H1 (cell line): ENCODE measurements around the gene ZNF451. TPM values are rescaled to one million over a fixed set of nuclear protein-coding genes. Genes with fewer than 3 reads are reported as not detected.

ENCODE experiments used
- ATF3 ChIP-seq: IDR thresholded peaks from 2 replicates; pipeline ENCODE4 v1.6.1; 2011; ENCODE audit warnings: low read depth, mild to moderate bottlenecking, low read length; ENCODE audit not compliant: insufficient read depth
- BACH1 ChIP-seq: IDR thresholded peaks from 2 replicates; pipeline ENCODE4 v1.6.1; 2012; ENCODE audit warnings: low read length, improper control_type of control experiment
- BCL11A ChIP-seq, 2 experiments: IDR thresholded peaks; one replicate each; pipeline ENCODE4 v1.6.1; 2011; ENCODE audit warnings: low read depth in 2 of 2, low read length in 2 of 2, mild to moderate bottlenecking in 2 of 2
- CHD7 ChIP-seq: fragments of 300-600 bp; sonication (generic); IDR thresholded peaks from 2 replicates; pipeline ENCODE4 v1.7.1; 2012; ENCODE audit warnings: low read length, moderate library complexity, mild to moderate bottlenecking, inconsistent platforms; ENCODE audit not compliant: insufficient replicate concordance
- EGR1 ChIP-seq: IDR thresholded peaks from 2 replicates; pipeline ENCODE4 v1.6.1; 2011; ENCODE audit warnings: low read depth, low read length, borderline replicate concordance
- GTF2F1 ChIP-seq: IDR thresholded peaks from 2 replicates; pipeline ENCODE4 v1.6.1; 2012; ENCODE audit warnings: low read depth, low read length, improper control_type of control experiment, borderline replicate concordance
- MAX ChIP-seq: IDR thresholded peaks from 2 replicates; pipeline ENCODE4 v1.6.1; 2012; ENCODE audit warnings: inconsistent platforms
- NRF1 ChIP-seq: IDR thresholded peaks from 2 replicates; pipeline ENCODE4 v1.6.1; 2011; ENCODE audit warnings: mild to moderate bottlenecking, low read depth, low read length, improper control_type of control experiment
- POLR2A ChIP-seq, 2 experiments: IDR thresholded peaks; 1 replicate in 1 of 2; 2 replicates in 1 of 2; pipeline ENCODE4 v1.6.1; 2011; ENCODE audit warnings: low read depth in 2 of 2, low read length in 2 of 2, mild to moderate bottlenecking in 2 of 2; ENCODE audit errors: control extremely low read depth in 1 of 2
- POLR2AphosphoS5 ChIP-seq: IDR thresholded peaks from 2 replicates; pipeline ENCODE4 v1.6.1; 2011; ENCODE audit warnings: low read depth, low read length
- USF2 ChIP-seq: IDR thresholded peaks from 2 replicates; pipeline ENCODE4 v1.6.1; 2011; ENCODE audit warnings: low read length, improper control_type of control experiment
- polyA plus RNA-seq, 7 experiments: library from polyadenylated mRNA; depleted of rRNA in 3 of 7; stranded (reverse) in 5 of 7; unstranded in 2 of 7; fragments of >200 nt in 5 of 7; fragments of 200-250 nt in 2 of 7; gene quantifications; 1 replicate in 5 of 7; 2 replicates in 1 of 7; 4 replicates in 1 of 7; pipeline versions ENCODE4 v1.2.1 to v1.2.3, GENCODE V29; 2011 to 2013; ENCODE audit warnings: missing spikeins in 2 of 7, mixed read lengths in 2 of 7
- total RNA-seq: library from RNA; stranded (reverse); fragmentation: NEBNext Ultra II Directional; extraction: Animal tissue kit (Norgen Biotek cat#: 25700); gene quantifications from 2 replicates; pipeline ENCODE4 v1.2.1, GENCODE V29; 2021

ZNF451 gene
- total and polyA plus RNA-seq, 2 of the 8 experiments (the other 6 are each of a cell fraction or from before 2014, with no cell fraction given), result 10.7 to 56.8 TPM

GRCh38 chr6:57174511-57174907, 84.5 kb downstream of the ZNF451 start (continued):
- TF ChIP-seq CHD7 (no peak), NRF1 (no peak), BACH1 (no peak), BCL11A (IDR thresholded peaks at IDR 0.05; ENCODE audit: low read depth in 2 of 2, low read length in 2 of 2) (no peak), GTF2F1 (no peak), MAX (no peak), USF2 (no peak), POLR2AphosphoS5 (no peak), EGR1 (no peak), ATF3 (no peak), POLR2A (IDR thresholded peaks at IDR 0.05; ENCODE audit: control extremely low read depth in 1 of 2, low read depth in 2 of 2, low read length in 2 of 2) (no peak)
- TF ChIP-seq, all 59 proteins: peak for 0
